Measurements from ENCODE around the gene IDH3A. TPM values are rescaled to one million over a fixed set of nuclear protein-coding genes. Genes with fewer than 3 reads are reported as not detected.
A peak's percentile ranks its signal among the peaks of the same experiment; 100 is the strongest.

Gene IDH3A
- polyA plus RNA-seq, 3 donors: 46.5 to 85.0 (median 74.0) TPM

DNA sequence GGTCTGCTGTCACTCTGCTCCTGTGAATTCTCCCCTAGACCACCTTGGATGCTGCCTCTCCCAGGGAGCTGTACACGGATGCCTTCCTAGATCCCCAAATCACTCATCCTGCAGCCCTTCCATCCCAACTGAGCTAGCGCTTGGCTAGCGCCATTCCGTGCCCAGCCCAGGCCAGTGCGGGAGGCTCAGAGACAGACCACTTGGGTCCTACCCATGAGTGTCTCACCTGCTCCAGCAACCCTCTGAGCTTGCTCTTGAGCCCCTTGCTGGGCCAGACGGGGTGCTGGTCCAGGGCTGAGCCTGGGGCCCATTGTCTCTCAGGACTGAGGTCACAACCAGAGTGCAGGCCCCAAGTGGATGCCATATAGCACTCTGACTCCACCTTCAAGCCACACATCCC is 39.1 kb upstream of the IDH3A start:
- no peaks in the 10 kb centered on the region for H4K20me1 ChIP-seq (ENCODE audit: insufficient read depth, low read length)
- DNase-seq: no peak
- no peak overlapping the region for H3K4me2 ChIP-seq (replicated peaks; ENCODE audit: extremely low read depth, low read length, poor library complexity, severe bottlenecking)
- H3K9me3 ChIP-seq (replicated peaks in 1 of 2; ENCODE audit: control insufficient read depth in 1 of 2, insufficient read depth in 1 of 2, low read length in 2 of 2): no peaks in the 10 kb centered on the region
- H3K9ac ChIP-seq (ENCODE audit: insufficient read depth, low read length, poor library complexity, severe bottlenecking): no peak overlapping the region
- no peaks in the 10 kb centered on the region for H3K4me1 ChIP-seq (ENCODE audit: control insufficient read depth in 1 of 2, insufficient read depth in 2 of 2, low read length in 2 of 2)
- no peaks in the 10 kb centered on the region for H3K79me2 ChIP-seq (ENCODE audit: insufficient read depth, low read length)
- WGBS (ENCODE audit: insufficient coverage): 98% methylated on average over 6 of the region's 6 CpGs
- H3K27ac ChIP-seq (ENCODE audit: low read depth in 1 of 2, low read length in 2 of 2): no peak overlapping the region
- intact Hi-C loops (cut with micrococcal nuclease): loop anchor here in 1 of 2 donors (5.0 kb wide), 1 partner anchor 87 kb away; no protein-coding TSS in a partner anchor
- Mint-ChIP-seq H3K36me3 (no peaks in the 10 kb centered on the region), H3K27me3 (ENCODE audit: low read depth in 3 of 3) (peaks cover 0 to 3% (median 2%) of the 10 kb centered on the region in 3 donors), H3K9me3 (no peaks in the 10 kb centered on the region), H3K4me3 (no peak overlapping the region), H3K4me1 (peaks cover 7% of the 10 kb centered on the region), H3K27ac (peak overlapping the region in 1 of 7 donors; percentile 1)
- no peak overlapping the region for H2AFZ ChIP-seq (ENCODE audit: insufficient read depth, low read depth, low read length, poor library complexity, severe bottlenecking)
- no peaks in the 10 kb centered on the region for H3K27me3 ChIP-seq (ENCODE audit: control insufficient read depth in 2 of 2, insufficient read depth in 2 of 2, low read length in 2 of 2)
- H3K36me3 ChIP-seq (replicated peaks in 1 of 2; ENCODE audit: control insufficient read depth in 1 of 2, insufficient read depth in 2 of 2, low read length in 2 of 2): no peaks in the 10 kb centered on the region
- TF ChIP-seq, protein P1, sequence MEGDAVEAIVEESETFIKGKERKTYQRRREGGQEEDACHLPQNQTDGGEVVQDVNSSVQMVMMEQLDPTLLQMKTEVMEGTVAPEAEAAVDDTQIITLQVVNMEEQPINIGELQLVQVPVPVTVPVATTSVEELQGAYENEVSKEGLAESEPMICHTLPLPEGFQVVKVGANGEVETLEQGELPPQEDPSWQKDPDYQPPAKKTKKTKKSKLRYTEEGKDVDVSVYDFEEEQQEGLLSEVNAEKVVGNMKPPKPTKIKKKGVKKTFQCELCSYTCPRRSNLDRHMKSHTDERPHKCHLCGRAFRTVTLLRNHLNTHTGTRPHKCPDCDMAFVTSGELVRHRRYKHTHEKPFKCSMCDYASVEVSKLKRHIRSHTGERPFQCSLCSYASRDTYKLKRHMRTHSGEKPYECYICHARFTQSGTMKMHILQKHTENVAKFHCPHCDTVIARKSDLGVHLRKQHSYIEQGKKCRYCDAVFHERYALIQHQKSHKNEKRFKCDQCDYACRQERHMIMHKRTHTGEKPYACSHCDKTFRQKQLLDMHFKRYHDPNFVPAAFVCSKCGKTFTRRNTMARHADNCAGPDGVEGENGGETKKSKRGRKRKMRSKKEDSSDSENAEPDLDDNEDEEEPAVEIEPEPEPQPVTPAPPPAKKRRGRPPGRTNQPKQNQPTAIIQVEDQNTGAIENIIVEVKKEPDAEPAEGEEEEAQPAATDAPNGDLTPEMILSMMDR (IDR thresholded peaks at IDR 0.05): no peak
- H3K4me3 ChIP-seq (replicated peaks in 1 of 3; ENCODE audit: low read depth in 2 of 3, low read length in 3 of 3): no peak overlapping the region

DNA sequence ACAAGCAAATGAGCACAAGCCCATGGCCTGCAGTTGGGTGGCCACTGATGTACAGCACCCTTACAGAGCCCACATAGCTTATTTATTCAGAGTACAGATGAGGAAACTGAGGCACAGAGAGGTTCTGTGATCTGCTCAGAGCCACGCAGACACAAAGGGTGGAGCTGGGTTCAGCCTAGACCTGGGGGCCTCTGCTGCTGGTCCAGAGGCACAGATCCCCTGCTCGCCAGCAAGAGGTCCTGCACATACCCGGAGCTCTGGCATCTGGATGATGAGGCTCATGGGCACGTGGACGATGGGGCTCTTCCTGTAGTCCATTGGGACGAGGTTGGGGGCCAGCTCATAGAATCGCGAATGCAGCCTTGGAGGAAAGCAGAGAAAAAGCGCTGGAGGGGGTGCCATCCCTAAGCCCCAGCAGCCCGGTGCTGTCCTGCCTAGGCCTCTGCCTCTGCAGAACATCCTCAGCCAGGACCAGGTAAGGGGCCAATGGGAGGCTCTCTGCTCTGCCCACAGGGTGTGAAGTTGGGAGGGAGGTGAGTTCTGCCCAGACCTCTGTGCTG is 38.2 kb upstream of the IDH3A start:
- TF ChIP-seq, protein P1 (IDR thresholded peaks at IDR 0.05): no peak
- WGBS (ENCODE audit: insufficient coverage): 98% methylated on average over 9 of the region's 10 CpGs

More for the DNA sequence above, 38.2 kb upstream of the IDH3A start:
- Histone ChIP-seq H3K36me3 (replicated peaks in 1 of 2; ENCODE audit: control insufficient read depth in 1 of 2, insufficient read depth in 2 of 2, low read length in 2 of 2) (no peaks in the 10 kb centered on the region), H3K27ac (ENCODE audit: low read depth in 1 of 2, low read length in 2 of 2) (no peak overlapping the region), H3K4me3 (replicated peaks in 1 of 3; ENCODE audit: low read depth in 2 of 3, low read length in 3 of 3) (no peak overlapping the region), H3K79me2 (ENCODE audit: insufficient read depth, low read length) (no peaks in the 10 kb centered on the region), H3K4me2 (replicated peaks; ENCODE audit: extremely low read depth, low read length, poor library complexity, severe bottlenecking) (no peak overlapping the region), H2AFZ (ENCODE audit: insufficient read depth, low read depth, low read length, poor library complexity, severe bottlenecking) (no peak overlapping the region), H3K4me1 (ENCODE audit: control insufficient read depth in 1 of 2, insufficient read depth in 2 of 2, low read length in 2 of 2) (no peaks in the 10 kb centered on the region), H3K9ac (ENCODE audit: insufficient read depth, low read length, poor library complexity, severe bottlenecking) (no peak overlapping the region), H4K20me1 (ENCODE audit: insufficient read depth, low read length) (no peaks in the 10 kb centered on the region), H3K27me3 (ENCODE audit: control insufficient read depth in 2 of 2, insufficient read depth in 2 of 2, low read length in 2 of 2) (no peaks in the 10 kb centered on the region), H3K9me3 (replicated peaks in 1 of 2; ENCODE audit: control insufficient read depth in 1 of 2, insufficient read depth in 1 of 2, low read length in 2 of 2) (no peaks in the 10 kb centered on the region)
- no peaks in the 10 kb centered on the region for H3K36me3 Mint-ChIP-seq
- intact Hi-C loops (cut with micrococcal nuclease): loop anchor here in 1 of 2 donors (5.0 kb wide), 1 partner anchor 86 kb away; no protein-coding TSS in a partner anchor
- peaks cover 3% of the 10 kb centered on the region for H3K4me1 Mint-ChIP-seq
- no peak for DNase-seq
- H3K9me3 Mint-ChIP-seq: no peaks in the 10 kb centered on the region
- H3K27ac Mint-ChIP-seq: no peak overlapping the region
- H3K27me3 Mint-ChIP-seq (ENCODE audit: low read depth in 3 of 3): peaks cover 0 to 3% (median 0%) of the 10 kb centered on the region in 3 donors
- no peak overlapping the region for H3K4me3 Mint-ChIP-seq

All from CD14-positive monocyte (primary cell).